C4-2B (cell line): ENCODE results near the gene MGST1.

Experiments used
- H3K27ac ChIP-seq: fragments of 450-650 bp; 2 replicates; pipeline ENCODE4 v1.5.1; 2017
- ZFX ChIP-seq: fragments of 450-650 bp; IDR thresholded peaks from 2 replicates; pipeline ENCODE4 v1.6.1; 2017
- TF ChIP-seq, protein P1 (sequence below): fragments of 450-650 bp; conservative IDR thresholded peaks from 2 replicates; pipeline ENCODE4 v1.5.1; 2017; ENCODE audit warnings: mild to moderate bottlenecking

Gene MGST1

DNA sequence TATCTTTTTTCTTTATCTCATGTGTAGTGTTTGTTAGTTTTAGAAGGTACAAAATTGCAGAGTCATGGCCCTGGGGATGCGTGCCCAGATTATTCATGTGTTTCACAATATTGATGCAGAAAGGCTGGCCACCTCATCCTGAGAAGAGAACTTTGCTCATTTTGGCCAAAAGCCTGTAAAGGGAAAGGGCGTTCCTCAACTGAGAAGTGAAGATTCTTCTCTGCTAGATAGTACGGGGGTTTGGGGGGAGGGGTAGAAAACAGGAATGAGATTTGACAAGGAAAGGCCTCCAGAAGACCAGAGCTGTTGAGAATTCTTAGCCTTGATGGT is 1.7 kb downstream of the MGST1 start:
- peak overlapping the region; percentile 92 for H3K27ac ChIP-seq
- no peak for TF ChIP-seq ZFX

DNA sequence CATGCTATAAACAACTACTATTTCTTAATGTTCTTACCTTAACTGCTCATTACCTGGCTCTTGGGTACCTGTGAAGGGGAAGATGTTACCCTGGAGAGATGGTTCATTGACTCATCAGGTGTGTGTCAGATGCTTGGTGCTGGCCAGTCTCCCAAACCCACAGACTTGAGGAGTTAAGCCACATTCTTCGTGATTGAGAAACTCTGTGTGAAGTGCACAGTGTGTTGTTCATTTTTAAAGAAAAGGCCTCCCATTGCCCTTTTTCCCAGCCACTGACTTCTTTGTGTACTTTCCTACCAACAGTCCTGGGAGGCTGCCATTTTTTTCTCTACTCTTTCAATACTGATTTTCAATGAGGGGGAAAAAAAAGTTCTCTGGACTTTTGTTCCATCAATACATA is 3.2 kb downstream of the MGST1 start:
- no peak overlapping the region for H3K27ac ChIP-seq
- TF ChIP-seq, protein P1, sequence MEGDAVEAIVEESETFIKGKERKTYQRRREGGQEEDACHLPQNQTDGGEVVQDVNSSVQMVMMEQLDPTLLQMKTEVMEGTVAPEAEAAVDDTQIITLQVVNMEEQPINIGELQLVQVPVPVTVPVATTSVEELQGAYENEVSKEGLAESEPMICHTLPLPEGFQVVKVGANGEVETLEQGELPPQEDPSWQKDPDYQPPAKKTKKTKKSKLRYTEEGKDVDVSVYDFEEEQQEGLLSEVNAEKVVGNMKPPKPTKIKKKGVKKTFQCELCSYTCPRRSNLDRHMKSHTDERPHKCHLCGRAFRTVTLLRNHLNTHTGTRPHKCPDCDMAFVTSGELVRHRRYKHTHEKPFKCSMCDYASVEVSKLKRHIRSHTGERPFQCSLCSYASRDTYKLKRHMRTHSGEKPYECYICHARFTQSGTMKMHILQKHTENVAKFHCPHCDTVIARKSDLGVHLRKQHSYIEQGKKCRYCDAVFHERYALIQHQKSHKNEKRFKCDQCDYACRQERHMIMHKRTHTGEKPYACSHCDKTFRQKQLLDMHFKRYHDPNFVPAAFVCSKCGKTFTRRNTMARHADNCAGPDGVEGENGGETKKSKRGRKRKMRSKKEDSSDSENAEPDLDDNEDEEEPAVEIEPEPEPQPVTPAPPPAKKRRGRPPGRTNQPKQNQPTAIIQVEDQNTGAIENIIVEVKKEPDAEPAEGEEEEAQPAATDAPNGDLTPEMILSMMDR = no peak
- no peak for TF ChIP-seq ZFX

DNA sequence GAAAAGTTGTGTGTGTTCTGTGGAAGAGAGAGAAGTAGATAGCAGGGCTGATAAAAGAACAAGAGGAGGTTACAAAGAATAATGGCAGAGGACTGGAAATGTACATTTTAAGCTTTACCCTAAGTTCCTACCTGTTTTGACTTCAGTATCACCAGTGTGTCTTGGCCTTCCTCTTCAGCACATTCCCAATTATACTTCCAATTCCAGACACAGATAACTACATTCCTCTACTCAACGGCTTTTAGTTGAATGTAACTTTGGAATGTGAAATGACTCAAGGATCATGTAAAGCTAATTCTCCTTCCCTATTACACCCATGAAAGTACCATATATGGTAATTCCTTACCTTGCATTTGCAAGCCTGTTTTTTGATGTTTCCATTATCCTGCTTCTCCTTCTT is 5.0 kb downstream of the MGST1 start:
- TF ChIP-seq, protein P1 = no peak
- TF ChIP-seq ZFX = no peak
- H3K27ac ChIP-seq = no peak overlapping the region

DNA sequence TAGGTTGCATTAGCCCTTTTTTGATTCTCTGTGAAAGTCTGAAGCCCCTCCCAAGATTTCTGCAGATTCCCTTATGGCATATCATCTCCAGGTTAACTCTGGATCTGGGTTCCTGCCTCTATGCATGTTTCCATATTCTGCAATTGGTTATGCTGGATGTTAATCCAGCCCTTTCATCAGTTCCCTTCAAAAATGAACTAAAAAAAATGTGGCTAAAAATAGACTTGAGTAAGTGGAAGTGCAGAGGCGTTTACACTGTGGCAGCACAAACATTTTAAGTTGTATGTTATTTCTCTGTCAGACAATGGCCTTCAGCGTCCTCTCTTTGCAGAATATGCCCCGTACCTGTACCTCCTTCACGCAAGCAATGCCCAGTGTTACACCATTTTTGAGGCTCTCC is 11.4 kb downstream of the MGST1 start:
- H3K27ac ChIP-seq = no peak overlapping the region

DNA sequence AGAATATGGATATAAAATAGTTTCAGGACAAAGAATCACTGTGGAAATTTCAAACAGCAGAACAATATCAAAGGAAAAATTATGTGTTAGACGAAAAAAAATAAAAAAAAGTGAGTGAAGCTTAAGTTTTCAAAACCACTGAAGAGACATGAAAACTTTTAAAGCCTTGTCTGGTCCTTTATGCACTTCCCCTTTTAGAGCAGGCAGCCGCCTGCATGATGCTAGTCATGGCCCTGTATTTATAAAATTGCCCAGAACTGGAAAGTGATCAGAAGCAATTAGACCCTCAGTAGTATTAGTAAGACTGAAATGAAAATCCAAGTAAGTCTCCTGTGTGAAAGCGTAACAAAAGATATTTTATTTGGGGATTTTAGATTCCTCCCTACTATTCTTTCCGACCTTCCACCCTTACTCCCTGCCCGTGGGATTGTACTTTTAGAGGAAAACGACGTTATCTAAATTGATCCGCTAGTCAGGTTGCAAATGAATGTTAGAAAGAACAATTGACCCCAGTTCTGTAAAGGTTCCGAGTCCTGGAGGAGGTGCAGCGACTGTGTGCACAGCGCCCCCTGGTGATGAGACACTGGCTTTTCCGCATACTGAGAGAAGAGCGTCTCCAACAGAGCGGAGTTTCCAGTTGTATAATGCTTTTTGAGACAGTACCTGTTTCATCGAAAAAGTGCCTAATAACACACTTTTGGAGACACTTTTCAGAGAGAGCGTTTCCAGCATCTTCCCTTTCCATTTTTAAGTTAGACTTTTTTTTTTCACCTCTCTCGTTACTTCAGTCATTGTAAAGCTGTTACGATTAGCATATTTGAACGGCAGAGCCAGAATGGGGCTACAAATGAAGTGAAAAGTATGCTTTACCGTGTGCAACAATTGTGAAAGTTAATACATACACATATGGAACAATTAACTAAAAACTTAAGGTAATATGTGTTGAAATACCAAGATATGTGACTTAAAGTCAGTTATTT is 12.4 kb downstream of the MGST1 start:
- TF ChIP-seq ZFX = no peak
- TF ChIP-seq, protein P1 = peak; percentile 93
- H3K27ac ChIP-seq = no peak overlapping the region

More for the DNA sequence above, 11.4 kb downstream of the MGST1 start:
- no peak for TF ChIP-seq ZFX
- TF ChIP-seq, protein P1 = no peak

DNA sequence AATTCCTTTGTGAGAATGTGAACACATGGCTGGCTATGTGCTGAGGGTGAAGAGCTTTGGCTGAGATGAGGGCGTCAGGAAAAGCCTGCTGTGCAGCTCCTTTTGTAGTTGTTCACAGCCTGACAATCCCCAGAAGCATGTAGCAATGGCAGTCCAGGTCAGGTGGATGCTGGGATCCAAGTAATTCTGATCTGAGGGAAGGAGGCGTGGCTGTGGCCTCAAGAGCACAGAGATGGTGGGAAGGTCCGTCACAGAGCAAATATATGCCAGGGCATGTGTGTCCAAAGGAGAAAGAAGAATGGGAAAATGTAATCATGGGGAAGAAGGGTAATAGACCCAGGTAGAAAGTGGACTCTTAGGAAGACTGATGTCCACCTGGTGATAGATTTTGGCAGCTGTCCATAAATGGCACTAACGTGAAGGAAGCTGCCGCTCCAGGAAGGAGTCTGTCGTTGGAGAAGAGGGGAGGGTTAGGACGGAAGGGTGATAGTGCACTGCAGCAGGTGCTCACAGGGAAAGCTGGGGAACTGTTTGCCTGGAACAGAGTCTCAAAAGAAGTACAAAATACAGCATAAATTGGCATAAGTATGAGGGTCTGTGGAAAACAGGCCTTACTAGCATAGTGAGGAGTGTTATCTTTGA is 13.8 kb downstream of the MGST1 start:
- TF ChIP-seq ZFX = no peak
- TF ChIP-seq, protein P1 = no peak
- no peak overlapping the region for H3K27ac ChIP-seq

DNA sequence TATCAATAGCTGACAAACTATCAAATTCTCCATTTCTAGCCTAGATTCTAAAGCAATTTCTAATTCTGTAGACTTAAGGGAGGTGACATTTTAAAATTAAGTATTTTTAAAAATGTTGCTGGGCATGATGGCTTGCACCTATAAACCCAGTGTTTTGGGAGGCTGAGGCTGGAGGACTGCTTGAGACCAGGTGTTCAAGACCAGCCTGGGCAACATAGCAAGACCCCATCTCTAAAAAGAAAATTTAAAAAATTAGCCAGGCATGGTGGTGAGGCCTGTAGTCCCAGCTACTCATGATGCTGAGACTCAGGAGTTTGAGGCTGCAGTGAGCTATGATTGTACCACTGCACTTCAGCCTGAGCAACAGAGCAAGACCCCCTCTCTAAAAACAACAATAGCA is 15.1 kb downstream of the MGST1 start:
- TF ChIP-seq, protein P1 = no peak
- no peak overlapping the region for H3K27ac ChIP-seq
